Activated T-cell treated with anti-CD3 and anti-CD28 coated beads, Interleukin-2, amount 50 U/mL, for 4 hours (primary cell): Measurements from ENCODE around the gene ZNF280C. TPM values are rescaled to one million over a fixed set of nuclear protein-coding genes. Genes with fewer than 3 reads are reported as not detected.
A peak's percentile ranks its signal among the peaks of the same experiment; 100 is the strongest.

Experiments
- ATAC-seq, 2 donors: fragments of 200-7000 bp; cut with Tn5 transposase; one replicate each; pipeline ENCODE4 v1.10.0; 2021
- DNase-seq: peaks from one replicate; pipeline ENCODE4 v3.0.0-alpha.2; 2020
- H3K27me3 Mint-ChIP-seq: one replicate; pipeline ENCODE4 v1.8.0; 2021; ENCODE audit warnings: low read depth, mixed read lengths
- H3K36me3 Mint-ChIP-seq: one replicate; pipeline ENCODE4 v1.8.0; 2022; ENCODE audit warnings: mixed read lengths; ENCODE audit not compliant: insufficient read depth
- H3K4me1 Mint-ChIP-seq: one replicate; pipeline ENCODE4 v1.8.0; 2021; ENCODE audit warnings: low read depth, mixed read lengths
- H3K4me3 Mint-ChIP-seq: one replicate; pipeline ENCODE4 v1.8.0; 2021; ENCODE audit warnings: mild to moderate bottlenecking, moderate library complexity, mixed read lengths
- H3K9me3 Mint-ChIP-seq: one replicate; pipeline ENCODE4 v1.8.0; 2021; ENCODE audit warnings: mixed read lengths
- total RNA-seq, 3 donors: library from RNA; stranded (reverse); gene quantifications; one replicate each; pipeline ENCODE4 v1.2.1, GENCODE V29; 2021

Gene ZNF280C
- total RNA-seq, 3 donors from 2014 or later = 4.4 to 5.5 (median 5.2) TPM

DNA sequence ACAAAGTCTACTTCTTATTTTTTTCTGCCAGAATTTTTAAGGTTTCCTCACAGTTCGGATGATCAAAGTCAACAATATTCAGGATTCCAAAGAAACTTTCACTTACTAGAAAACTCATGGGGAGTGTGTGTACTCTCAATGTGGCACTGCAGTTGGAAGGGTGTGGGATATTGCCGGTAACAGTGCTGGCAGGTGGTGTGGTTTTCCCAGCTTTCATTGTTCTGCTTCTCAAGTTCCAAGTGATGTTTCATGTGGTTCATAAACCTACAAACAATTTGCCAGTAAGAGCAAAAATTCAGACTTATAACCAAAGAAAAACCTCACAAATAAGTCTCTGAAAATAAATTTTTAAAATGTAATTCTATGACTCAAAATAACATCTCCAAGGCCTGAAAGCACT, 39.8 kb downstream of the ZNF280C start:
- no peak overlapping the region for H3K4me3 Mint-ChIP-seq
- H3K36me3 Mint-ChIP-seq = peaks cover 9% of the 10 kb centered on the region
- no peak for DNase-seq
- H3K27me3 Mint-ChIP-seq = no peaks in the 10 kb centered on the region
- H3K9me3 Mint-ChIP-seq = no peaks in the 10 kb centered on the region
- no peaks in the 10 kb centered on the region for H3K4me1 Mint-ChIP-seq
- ATAC-seq = no peak

GRCh38 chrX:130224810-130225209, 43.9 kb downstream of the ZNF280C start:
- peaks cover 7% of the 10 kb centered on the region for H3K36me3 Mint-ChIP-seq
- no peaks in the 10 kb centered on the region for H3K9me3 Mint-ChIP-seq
- no peaks in the 10 kb centered on the region for H3K27me3 Mint-ChIP-seq
- no peak overlapping the region for H3K4me3 Mint-ChIP-seq
- no peak for DNase-seq
- no peaks in the 10 kb centered on the region for H3K4me1 Mint-ChIP-seq
- no peak for ATAC-seq

- Mint-ChIP-seq H3K36me3 (peaks cover 18% of the 10 kb centered on the region), H3K9me3 (no peaks in the 10 kb centered on the region)
- no peak for ATAC-seq
Observed at GRCh38 chrX:130216320-130216719, 52.4 kb downstream of the ZNF280C start.

DNA sequence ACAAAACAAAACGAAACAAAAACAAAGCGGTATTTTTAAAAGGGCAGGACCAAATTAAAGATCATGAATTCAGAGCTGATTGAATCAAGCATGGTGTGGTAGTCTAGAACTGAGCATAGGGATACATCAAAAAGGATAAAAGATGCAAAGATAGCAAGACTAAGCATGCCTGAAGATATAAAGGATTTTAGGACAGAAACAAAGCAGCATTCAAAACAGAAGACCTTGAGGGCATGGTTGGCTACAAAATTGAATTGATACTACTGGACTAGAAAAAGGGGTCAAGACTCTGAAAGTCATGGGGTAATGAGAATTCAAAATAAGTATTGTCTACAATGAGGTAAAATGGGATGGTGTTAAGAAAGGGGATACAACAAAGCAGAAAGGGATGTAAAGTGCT, 55.3 kb downstream of the ZNF280C start:
- H3K27me3 Mint-ChIP-seq = no peaks in the 10 kb centered on the region
- H3K4me1 Mint-ChIP-seq = peaks cover 19% of the 10 kb centered on the region
- H3K4me3 Mint-ChIP-seq = no peak overlapping the region
- H3K9me3 Mint-ChIP-seq = no peaks in the 10 kb centered on the region
- H3K36me3 Mint-ChIP-seq = peaks cover 18% of the 10 kb centered on the region
- no peak for ATAC-seq
- no peak for DNase-seq

More at GRCh38 chrX:130216320-130216719, 52.4 kb downstream of the ZNF280C start:
- Mint-ChIP-seq H3K4me3 (no peak overlapping the region), H3K27me3 (no peaks in the 10 kb centered on the region), H3K4me1 (peaks cover 16% of the 10 kb centered on the region)
- no peak for DNase-seq

DNA sequence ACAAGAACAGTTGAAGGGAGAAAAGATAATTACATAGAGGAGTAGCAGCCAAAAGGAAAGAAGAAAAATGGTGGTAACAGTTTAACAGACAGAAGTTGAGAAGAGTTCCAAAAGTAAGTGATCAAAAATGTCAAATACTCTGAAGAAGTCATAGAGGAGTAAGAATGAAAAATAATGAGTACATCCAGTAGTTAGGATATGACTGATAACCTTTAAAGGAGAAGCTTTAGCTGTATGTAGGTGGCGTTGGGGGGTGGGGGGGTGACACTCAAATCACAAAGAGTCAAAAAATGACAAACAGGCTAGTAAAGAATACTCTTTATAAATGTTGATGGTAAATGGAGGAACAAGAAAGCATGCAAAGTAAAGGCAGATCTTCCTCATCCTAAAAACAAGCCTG, 56.3 kb downstream of the ZNF280C start:
- H3K36me3 Mint-ChIP-seq = peaks cover 18% of the 10 kb centered on the region
- DNase-seq (no peak), ATAC-seq (peak; percentile 69 to 76)
- H3K27me3 Mint-ChIP-seq = no peaks in the 10 kb centered on the region
- peak overlapping the region; percentile 37 for H3K4me3 Mint-ChIP-seq
- no peaks in the 10 kb centered on the region for H3K9me3 Mint-ChIP-seq
- H3K4me1 Mint-ChIP-seq = peaks cover 19% of the 10 kb centered on the region

DNA sequence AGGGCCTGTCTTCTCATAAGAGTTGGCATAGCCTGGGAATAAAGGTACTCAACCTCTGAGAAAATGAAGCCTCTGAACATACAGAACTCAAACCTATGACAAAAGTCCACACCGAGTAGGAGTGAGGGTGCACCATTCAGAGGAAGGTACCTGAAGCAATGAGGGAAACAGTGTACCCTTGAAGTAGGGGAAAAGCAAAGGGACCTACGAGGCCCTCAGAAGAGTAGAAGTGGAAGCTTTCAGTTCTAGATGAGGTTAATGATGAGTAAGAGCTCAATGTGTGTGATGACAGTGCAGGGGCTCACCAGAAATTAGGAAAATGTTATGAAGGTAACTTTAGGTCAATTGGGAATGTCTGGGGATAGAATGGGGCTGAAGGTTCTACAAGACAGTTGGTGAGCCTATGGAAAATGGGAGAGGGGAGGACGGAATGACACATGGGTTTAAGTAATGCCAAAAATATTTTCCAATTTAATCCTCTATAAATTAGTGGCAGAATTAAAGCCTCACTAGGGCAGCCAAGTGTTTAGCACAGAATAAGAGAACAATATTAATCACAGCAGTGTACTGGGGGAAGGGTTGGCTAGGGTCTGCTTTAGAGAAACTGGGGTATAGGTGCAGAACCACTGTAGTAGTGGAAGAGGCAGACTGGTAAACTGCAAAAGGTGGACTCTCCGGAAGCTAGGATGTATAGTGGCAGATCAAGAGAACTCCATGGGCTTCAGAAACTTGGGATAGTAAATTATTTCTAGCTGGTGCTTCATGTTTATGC, 57.1 kb downstream of the ZNF280C start:
- peak; percentile 62 to 68 for ATAC-seq
- DNase-seq = no peak
- H3K4me1 Mint-ChIP-seq = peaks cover 19% of the 10 kb centered on the region

DNA sequence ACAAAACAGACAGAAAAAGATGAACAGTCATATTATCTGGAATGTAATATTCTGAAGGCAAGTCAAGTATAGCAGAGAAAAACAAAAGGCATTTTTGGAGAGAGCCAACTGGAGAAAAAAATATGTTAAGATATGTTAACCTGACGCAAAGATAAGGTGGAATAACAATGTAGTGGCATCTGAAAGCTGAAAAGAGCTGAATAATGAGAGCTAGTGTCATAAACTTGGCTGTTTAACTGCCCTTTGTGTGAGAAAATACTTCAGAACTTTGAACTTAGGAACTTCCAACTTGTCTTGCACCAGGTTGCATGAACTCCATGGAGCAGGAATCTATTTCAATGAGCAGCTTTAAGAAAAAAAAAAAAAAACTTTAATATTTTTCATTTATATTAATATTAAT, 64.1 kb downstream of the ZNF280C start:
- ATAC-seq (no peak), DNase-seq (no peak)
- Mint-ChIP-seq H3K9me3 (no peaks in the 10 kb centered on the region), H3K4me1 (no peaks in the 10 kb centered on the region), H3K36me3 (peaks cover 5% of the 10 kb centered on the region), H3K27me3 (no peaks in the 10 kb centered on the region), H3K4me3 (no peak overlapping the region)

More for the DNA sequence above, 57.1 kb downstream of the ZNF280C start:
- Mint-ChIP-seq H3K27me3 (no peaks in the 10 kb centered on the region), H3K9me3 (no peaks in the 10 kb centered on the region), H3K4me3 (peak overlapping the region; percentile 37), H3K36me3 (peaks cover 15% of the 10 kb centered on the region)

GRCh38 chrX:130197464-130197863, 71.2 kb downstream of the ZNF280C start:
- no peak for DNase-seq
- Mint-ChIP-seq H3K27me3 (no peaks in the 10 kb centered on the region), H3K36me3 (no peaks in the 10 kb centered on the region), H3K4me3 (no peak overlapping the region), H3K9me3 (no peaks in the 10 kb centered on the region), H3K4me1 (peaks cover under 1% of the 10 kb centered on the region)
- no peak for ATAC-seq

- ATAC-seq (no peak), DNase-seq (no peak)
- no peaks in the 10 kb centered on the region for H3K36me3 Mint-ChIP-seq
- H3K9me3 Mint-ChIP-seq = no peaks in the 10 kb centered on the region
- H3K4me3 Mint-ChIP-seq = no peak overlapping the region
- peaks cover 2% of the 10 kb centered on the region for H3K4me1 Mint-ChIP-seq
- H3K27me3 Mint-ChIP-seq = no peaks in the 10 kb centered on the region
Observed at GRCh38 chrX:130196466-130196865, 72.2 kb downstream of the ZNF280C start.

DNA sequence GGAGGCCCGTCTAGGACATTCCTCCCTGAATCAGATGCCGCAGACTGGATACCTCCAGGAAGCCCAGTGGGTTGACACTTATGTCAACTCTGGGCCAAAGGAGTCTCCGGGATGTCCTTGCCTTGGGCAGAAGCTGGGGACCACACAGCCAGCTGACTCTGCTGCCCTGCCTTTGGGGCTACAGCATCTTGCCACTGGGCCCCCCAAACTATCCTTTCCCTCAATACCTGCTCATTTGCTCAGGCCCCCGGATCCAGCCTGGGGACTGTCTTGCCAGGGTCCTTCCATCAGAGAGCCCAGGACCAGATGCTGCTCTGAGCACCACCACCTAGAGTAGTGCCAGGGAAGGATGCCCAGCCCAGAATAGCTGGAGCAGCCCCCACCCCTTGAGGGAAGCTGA, 77.9 kb downstream of the ZNF280C start:
- DNase-seq (no peak), ATAC-seq (no peak)
- Mint-ChIP-seq H3K4me1 (peaks cover 3% of the 10 kb centered on the region), H3K36me3 (no peaks in the 10 kb centered on the region), H3K4me3 (no peak overlapping the region), H3K27me3 (no peaks in the 10 kb centered on the region), H3K9me3 (no peaks in the 10 kb centered on the region)

- Mint-ChIP-seq H3K36me3 (no peaks in the 10 kb centered on the region), H3K27me3 (no peaks in the 10 kb centered on the region), H3K4me3 (no peak overlapping the region), H3K9me3 (no peaks in the 10 kb centered on the region), H3K4me1 (peaks cover 8% of the 10 kb centered on the region)
- DNase-seq (no peak), ATAC-seq (no peak)
Observed at GRCh38 chrX:130186651-130187050, 82.0 kb downstream of the ZNF280C start.

DNA sequence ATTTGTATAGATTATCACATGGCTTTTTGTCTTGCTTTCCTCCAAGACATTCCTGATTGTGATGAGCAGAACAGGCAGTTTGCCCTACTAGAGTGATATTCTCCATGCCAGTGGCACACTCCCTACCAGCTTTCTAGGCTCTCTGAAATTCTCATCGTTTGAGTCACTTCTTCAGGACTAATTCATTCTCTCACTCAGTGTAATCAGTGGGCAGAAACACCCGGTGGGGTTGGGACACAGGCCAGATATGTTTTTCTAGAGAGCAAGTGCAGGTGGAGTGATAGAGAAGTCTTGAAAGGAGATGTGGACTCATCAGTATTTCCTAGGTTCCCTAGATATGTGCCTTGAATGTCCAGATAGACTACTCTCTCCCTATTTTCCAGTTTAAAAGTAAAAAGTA, 83.8 kb downstream of the ZNF280C start:
- Mint-ChIP-seq H3K36me3 (no peaks in the 10 kb centered on the region), H3K4me3 (no peak overlapping the region), H3K27me3 (no peaks in the 10 kb centered on the region), H3K9me3 (no peaks in the 10 kb centered on the region), H3K4me1 (peaks cover 11% of the 10 kb centered on the region)
- no peak for DNase-seq
- no peak for ATAC-seq

- no peak for ATAC-seq
- peaks cover 2% of the 10 kb centered on the region for H3K36me3 Mint-ChIP-seq
- H3K27me3 Mint-ChIP-seq = no peaks in the 10 kb centered on the region
- H3K4me3 Mint-ChIP-seq = no peak overlapping the region
- DNase-seq = no peak
- H3K9me3 Mint-ChIP-seq = no peaks in the 10 kb centered on the region
- peaks cover 17% of the 10 kb centered on the region for H3K4me1 Mint-ChIP-seq
Observed at GRCh38 chrX:130184168-130184567, 84.5 kb downstream of the ZNF280C start.

DNA sequence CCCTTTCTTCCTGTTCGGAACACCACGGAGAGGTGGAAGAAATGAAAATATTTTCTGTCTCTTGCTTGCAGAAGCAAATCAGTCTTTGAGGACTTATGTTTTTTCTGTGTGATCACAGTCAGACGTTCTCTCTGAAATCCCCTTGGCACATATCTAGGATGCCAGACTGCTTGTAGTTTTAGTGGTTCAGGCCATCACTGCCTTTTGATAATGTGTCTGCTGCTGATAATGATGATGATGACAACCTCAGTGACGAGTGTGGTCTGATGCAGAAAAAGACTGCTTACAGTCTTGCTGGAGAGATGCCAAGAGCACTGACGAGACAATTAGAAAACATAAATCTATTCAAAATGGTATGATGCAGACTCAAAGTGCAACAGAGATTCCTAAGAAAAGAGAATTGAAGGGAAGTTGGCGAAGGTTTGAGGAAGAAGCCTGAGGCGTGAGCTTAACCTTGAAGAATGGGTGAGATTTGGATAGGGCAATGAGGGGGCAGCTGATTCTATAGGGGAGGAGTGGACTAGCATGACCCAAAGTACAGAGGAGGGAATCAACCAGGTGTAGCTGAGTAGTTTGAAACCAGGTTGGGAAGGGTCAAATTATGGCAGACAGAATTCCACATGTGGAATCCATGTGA, 89.0 kb downstream of the ZNF280C start:
- ATAC-seq (peak; percentile 60 to 66), DNase-seq (no peak)
- H3K27me3 Mint-ChIP-seq = no peaks in the 10 kb centered on the region
- H3K36me3 Mint-ChIP-seq = peaks cover 7% of the 10 kb centered on the region
- H3K9me3 Mint-ChIP-seq = no peaks in the 10 kb centered on the region
- peak overlapping the region; percentile 19 for H3K4me3 Mint-ChIP-seq
- H3K4me1 Mint-ChIP-seq = peaks cover 43% of the 10 kb centered on the region

GRCh38 chrX:130179170-130179569, 89.5 kb downstream of the ZNF280C start:
- no peak for DNase-seq
- Mint-ChIP-seq H3K36me3 (peaks cover 7% of the 10 kb centered on the region), H3K4me3 (no peak overlapping the region), H3K9me3 (no peaks in the 10 kb centered on the region), H3K27me3 (no peaks in the 10 kb centered on the region), H3K4me1 (peaks cover 44% of the 10 kb centered on the region)
- no peak for ATAC-seq
